NCI-H1694 (cell line): ENCODE results near the gene LUZP1.
"Not testable (repeated sequence)": the region's sequence is repeated elsewhere in the genome, so short reads cannot be mapped to it uniquely, and the experiment has no call there.

Source experiments
- DNase-seq: peaks from one replicate; lab custom pipeline; 2025; lab: John Stamatoyannopoulos, UW

LUZP1 gene

GRCh38 chr1:23168445-23169194 lies at the start of gene LUZP1:
Gene LUZP1, minus strand, starts transcription at chr1:23168856.
- DNase-seq, result peak; percentile 61

DNA sequence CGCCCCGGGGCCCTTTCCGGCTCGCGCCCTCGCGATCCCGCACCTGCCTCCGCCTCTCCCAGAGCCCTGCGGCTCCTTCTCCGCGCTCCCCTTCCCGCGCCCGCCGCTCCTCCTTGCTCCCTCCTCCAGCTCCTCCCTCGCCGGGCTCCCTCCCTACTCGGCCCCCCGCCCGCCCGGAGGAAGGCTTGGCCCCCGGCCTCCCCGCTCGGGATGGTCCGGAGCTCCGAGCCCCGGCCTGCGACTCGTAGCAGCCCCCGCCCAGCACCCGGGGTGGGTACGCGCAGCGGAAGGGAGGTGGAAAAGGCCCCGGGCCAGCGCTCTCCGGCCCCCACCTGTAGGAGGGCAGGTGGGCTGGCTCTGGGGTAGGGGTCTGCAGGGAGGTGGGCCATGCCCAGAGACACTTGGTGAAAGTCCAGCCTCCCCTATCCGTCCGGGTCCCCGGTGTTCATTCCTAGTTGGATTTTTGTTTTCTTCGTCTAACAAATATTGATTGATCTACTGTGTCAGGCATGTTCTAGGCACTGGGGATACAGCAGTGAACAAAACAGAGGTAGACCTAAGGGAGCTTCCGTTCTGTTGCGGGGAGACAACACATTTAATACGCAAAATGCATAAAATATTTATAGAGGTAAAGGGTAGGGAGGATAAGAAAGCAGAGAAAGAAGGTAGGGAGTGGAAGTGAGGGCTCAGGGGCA lies 48.9 kb upstream of the LUZP1 start, which contains the start of gene HTR1D:
Gene HTR1D, minus strand, starts transcription at position 82 of the 695 bp plus-strand sequence. CDS start 23,283 bp downstream, outside the sequence.
- no peak for DNase-seq

DNA sequence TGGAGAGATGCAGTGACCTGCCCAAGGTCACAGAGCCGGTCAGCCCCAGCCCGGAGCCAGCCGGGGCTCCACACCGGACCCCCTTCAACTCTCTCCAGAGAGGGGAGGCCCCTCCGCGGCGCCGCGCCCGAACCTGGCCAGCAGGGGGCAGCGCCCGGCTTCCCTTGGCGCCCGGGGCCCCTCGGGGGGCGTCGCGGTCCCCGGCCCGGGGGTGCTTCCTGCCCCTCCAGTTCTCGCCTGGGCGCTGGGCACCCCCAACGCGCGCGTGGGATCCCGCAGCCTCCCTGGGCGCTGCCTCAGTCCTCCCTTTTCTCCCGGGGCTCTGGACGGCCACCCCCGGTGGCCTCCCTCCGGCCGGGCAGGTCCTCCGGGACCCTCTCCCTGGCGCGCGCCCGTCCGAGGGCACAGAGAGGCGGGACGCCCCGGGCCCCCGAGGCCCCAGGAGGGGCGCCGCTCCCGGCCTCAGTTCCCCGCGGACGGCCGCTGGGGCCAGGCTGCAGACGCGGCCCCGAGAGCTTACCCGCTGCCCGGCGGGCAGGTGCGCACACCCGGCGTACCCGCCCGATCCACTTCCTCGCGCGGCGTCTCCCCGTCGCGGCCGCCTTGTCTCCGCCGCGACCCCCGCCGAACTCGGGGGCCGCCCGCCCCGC lies 48.2 kb upstream of the LUZP1 start:
- no peak for DNase-seq

GRCh38 chr1:23215751-23216449 lies 47.2 kb upstream of the LUZP1 start:
- no peak for DNase-seq

GRCh38 chr1:23215291-23215690 lies 46.6 kb upstream of the LUZP1 start:
- DNase-seq, result no peak

- no peak for DNase-seq
Observed at GRCh38 chr1:23214640-23215039, 46.0 kb upstream of the LUZP1 start.

GRCh38 chr1:23211955-23212354 lies 43.3 kb upstream of the LUZP1 start:
- DNase-seq, result no peak

GRCh38 chr1:23210963-23211362 lies 42.3 kb upstream of the LUZP1 start:
- DNase-seq, result no peak

- DNase-seq, result no peak
Observed at GRCh38 chr1:23210351-23210785, 41.7 kb upstream of the LUZP1 start.

- no peak for DNase-seq
Observed at GRCh38 chr1:23209770-23210169, 41.1 kb upstream of the LUZP1 start.

DNA sequence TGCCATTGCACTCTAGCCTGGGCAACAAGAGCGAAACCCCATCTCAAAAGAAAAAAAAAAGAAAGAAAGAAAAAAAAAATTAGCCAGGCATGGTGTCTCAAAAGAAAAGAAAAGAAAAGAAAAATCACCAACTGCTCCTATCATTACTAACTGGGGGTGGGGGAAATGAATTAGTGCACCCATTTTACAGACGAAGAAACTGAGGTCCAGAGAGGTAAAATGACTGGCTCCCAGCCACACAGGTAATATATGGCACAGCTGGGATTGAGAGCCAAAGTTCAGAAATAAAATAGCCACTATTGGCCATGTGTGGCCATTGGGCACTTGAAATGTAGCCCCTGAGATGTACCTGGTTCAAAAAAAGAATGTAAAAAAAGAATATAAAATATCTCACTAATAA lies 39.9 kb upstream of the LUZP1 start:
- no peak for DNase-seq

DNA sequence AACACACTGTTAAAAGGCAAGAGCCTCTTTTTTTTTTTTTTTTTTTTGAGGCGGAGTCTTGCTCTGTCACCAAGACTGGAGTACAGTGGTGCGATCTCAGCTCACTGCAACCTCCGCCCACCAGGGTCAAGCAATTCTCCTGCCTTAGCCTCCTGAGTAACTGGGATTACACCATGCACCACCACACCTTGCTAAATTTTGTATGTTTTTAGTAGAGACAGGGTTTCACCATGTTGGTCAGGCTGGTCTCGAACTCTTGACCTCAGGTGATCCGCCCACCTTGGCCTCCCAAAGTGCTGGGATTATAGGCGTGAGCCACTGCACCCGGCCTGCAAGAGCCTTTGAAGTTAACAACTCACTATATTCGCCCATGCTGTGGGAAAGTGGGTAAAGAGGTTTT lies 39.1 kb upstream of the LUZP1 start:
- not testable (repeated sequence) for DNase-seq

GRCh38 chr1:23202263-23202749 lies 33.6 kb upstream of the LUZP1 start:
- DNase-seq, result no peak

GRCh38 chr1:23200883-23201282 lies 32.2 kb upstream of the LUZP1 start:
- no peak for DNase-seq

DNA sequence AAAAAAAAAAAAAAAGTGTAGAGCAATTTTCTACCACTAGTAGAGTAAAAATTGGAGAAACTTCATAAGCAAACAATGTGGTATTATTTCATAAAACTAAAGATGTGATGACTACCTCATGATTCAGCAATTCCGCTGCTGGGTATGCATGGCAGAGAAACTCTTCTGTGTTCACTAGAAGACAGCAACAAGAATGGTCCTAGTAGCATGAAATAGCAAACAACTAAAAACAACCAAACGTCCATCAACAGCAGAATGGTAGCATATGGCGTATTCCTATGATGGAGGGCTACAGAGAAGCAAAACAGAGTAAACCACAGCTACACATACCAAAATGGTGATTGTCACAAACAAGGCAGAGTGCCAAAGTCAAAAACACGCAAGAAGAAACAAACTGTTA lies 29.7 kb upstream of the LUZP1 start:
- DNase-seq, result no peak

DNA sequence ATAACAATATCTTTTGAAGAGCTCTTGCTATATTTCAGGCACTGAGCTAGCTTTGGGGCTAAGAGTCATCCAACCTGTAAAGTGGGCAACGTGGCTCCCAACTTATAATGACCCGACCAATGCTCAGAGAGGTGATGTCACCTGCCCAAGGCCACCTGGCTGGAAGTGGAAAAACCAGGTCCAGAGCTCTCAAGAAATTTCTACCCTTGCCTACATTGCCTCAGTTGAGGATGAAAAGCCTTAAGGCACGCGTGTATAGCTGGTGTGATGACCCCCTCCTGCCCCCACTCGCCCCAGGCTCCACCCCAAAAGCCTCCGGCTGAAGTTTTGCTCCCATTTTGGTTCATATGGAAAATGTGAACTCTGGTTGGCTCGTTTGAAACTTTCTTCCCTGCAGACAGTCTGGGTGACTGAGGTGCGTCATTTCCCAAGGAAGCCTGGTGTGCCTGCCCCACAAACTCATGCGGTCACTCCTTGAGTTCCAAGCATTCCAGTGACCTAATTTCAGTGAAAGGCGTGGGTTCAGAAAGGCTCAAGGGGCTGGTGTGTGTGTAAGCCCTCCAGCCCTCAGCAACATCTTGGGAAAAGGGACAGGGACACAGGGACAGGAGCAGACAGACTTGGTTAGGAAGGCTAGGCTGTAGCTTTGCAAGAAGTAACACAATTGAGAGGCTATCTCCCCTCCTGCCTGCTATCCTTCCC lies 28.1 kb upstream of the LUZP1 start:
- DNase-seq, result no peak

DNA sequence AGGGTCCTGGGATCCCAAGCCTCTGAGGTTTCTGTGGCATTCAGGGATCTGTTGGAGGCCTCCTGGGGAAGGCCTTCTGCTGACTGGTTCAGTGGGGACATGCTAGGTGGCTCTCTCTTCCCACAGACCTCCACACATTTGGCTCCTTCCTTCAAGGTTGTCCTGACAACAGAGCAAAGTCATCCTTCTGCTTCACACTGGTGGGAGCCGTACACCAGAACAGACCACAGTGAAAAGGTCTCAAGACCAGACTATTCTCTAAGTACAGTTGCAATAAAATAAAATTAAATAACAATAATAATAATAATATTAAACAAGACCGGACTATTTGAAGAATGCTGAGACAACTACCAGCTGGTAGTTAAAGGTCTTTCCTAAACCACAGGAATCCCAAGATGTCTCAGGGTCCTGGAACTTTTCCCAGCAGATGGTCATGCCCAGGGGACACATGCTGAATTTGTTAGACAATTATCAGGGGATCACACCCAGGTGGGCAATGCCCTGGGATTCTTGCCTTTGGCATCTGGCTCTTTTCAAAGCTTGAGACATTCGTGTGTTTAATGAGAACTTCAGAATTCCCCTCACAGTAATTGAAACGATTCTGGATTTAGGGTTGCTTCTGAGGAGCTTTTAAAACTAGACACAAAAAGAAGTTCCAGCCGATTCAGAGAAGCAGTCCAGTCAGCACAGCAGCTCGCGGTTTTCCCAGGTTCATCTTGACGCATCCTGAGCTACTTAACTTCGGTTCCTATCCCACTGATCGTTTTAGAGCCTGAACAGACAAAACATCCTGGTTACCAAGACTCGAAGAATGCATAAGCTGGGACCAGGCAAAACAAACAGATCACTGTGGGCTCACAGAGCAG lies 25.7 kb upstream of the LUZP1 start:
- no peak for DNase-seq

DNA sequence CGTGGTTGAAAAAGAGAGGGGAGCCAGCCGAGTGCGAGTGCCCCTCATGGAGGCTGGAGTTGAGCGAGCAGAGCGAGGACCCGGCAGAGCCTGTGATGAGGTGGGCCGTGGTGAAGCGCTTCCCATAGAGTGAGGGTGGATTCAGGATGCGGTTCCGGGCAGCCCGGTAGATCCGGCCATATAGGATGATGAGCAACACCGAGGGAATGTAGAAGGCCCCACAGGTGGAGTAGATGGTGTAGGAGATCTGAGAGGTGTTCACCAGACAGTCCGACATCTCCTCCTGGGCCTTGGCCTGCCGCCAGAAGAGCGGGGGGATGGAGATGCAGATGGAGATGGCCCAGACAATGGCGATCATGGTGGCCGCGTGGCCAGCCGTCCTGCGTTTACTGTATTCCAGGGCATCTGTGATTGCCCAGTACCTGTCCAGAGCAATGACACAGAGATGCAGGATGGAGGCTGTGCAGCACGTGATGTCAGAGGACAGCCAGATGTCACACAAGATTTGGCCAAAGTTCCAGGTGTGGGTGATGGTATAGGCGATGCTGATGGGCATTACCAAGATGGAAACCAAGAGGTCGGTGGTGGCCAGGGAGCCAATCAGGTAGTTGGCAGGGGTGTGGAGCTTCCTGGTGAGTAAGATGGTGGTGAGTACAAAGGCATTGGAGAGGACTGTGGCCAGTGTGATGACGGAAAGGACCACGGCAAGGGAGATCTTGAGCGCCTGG lies 24.9 kb upstream of the LUZP1 start:
- no peak for DNase-seq

- DNase-seq, result no peak
Observed at GRCh38 chr1:23191199-23191598, 22.5 kb upstream of the LUZP1 start.

DNA sequence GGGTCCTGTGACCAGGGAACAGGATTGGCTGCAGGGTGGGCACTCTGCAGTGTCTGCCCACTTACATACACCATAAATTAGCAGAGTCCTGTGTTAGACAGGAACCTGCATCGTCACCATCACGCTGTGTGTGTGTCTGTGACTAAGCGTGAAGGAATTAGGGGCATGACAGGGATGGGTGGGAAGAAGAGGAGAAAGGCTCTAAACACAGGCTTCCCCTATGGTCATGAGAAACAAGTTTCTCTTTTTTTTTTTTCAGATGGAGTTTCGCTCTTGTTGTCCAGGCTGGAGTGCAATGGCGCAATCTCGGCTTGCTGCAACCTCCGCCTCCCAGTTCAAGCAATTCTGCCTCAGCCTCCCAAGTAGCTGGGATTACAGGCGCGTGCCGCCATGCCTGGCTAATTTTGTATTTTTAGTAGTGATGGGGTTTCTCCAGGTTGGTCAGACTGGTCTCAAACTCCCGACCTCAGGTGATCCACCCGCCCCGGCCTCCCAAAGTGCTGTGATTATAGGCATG lies 20.3 kb upstream of the LUZP1 start:
- DNase-seq, result not testable (repeated sequence)
